Gastrocnemius medialis (tissue), 4 donors: ENCODE results near the gene SLC35G6. TPM values are rescaled to one million over a fixed set of nuclear protein-coding genes. Genes with fewer than 3 reads are reported as not detected.
A peak's percentile ranks its signal among the peaks of the same experiment; 100 is the strongest.

ENCODE experiments used
- ATAC-seq, 2 donors: fragments of 150-250 bp; one replicate each; pipeline ENCODE4 v1.9.1; 2016
- DNase-seq, 2 donors: peaks; one replicate each; pipeline ENCODE4 v3.0.0-alpha.2; 2019
- H3K27ac ChIP-seq, 4 donors: fragments of 200-600 bp; sonication (generic); 1 replicate in 1 of 4; 2 replicates in 3 of 4; pipeline ENCODE4 v1.5.1; 2016 to 2018; ENCODE audit warnings: mild to moderate bottlenecking in 2 of 4, moderate library complexity in 1 of 4
- H3K27me3 ChIP-seq, 3 donors: fragments of 200-600 bp; sonication (generic) in 2 of 3; 1 replicate in 1 of 3; 2 replicates in 2 of 3; pipeline versions ENCODE4 v1.5.1 to v1.6.0; 2016 to 2019; ENCODE audit warnings: mild to moderate bottlenecking in 1 of 3, moderate library complexity in 1 of 3
- H3K36me3 ChIP-seq, 2 donors: fragments of 200-600 bp; sonication (generic) in 1 of 2; one replicate each; pipeline ENCODE4 v1.5.1; 2017 to 2018
- H3K4me1 ChIP-seq, 2 donors: fragments of 200-600 bp; sonication (generic) in 1 of 2; one replicate each; pipeline ENCODE4 v1.5.1; 2016 to 2017; ENCODE audit warnings: mild to moderate bottlenecking in 2 of 2
- H3K4me3 ChIP-seq, 4 donors: fragments of 200-600 bp; sonication (generic) in 3 of 4; 1 replicate in 1 of 4; 2 replicates in 3 of 4; pipeline ENCODE4 v1.5.1; 2016 to 2019; ENCODE audit warnings: mild to moderate bottlenecking in 2 of 4
- H3K9me3 ChIP-seq, 3 donors: fragments of 200-600 bp; sonication (generic) in 2 of 3; 1 replicate in 1 of 3; 2 replicates in 2 of 3; pipeline ENCODE4 v1.5.1; 2016 to 2019
- CTCF ChIP-seq, 5 experiments: fragments of 450-650 bp in 3 of 5; fragments of 200-600 bp in 2 of 5; sonication (generic) in 2 of 5; IDR thresholded peaks in 4 of 5; conservative IDR thresholded peaks in 1 of 5; 1 replicate in 4 of 5; 2 replicates in 1 of 5; pipeline ENCODE4 v1.5.1; 2016 to 2019; ENCODE audit warnings: antibody characterized with exemption in 5 of 5, mild to moderate bottlenecking in 3 of 5, moderate library complexity in 3 of 5
- POLR2A ChIP-seq, 2 donors: fragments of 450-650 bp; IDR thresholded peaks; one replicate each; pipeline ENCODE4 v1.6.1; 2017; ENCODE audit warnings: antibody characterized with exemption in 2 of 2, mild to moderate bottlenecking in 2 of 2, moderate library complexity in 2 of 2
- in situ Hi-C, 4 donors: fragments of 200-750 bp; cut with MboI; loops; one replicate each; pipeline versions ENCODE4 v1.15.0 to v1.8.0; 2017; ENCODE audit warnings: low sequenced_read_pairs in 4 of 4
- intact Hi-C: fragments of 100-400 bp; cut with DNase I; formaldehyde crosslinking; loops from one replicate; pipeline ENCODE4 v1.15.1; 2023; ENCODE audit warnings: low total_unique reads
- total RNA-seq, 4 donors: library from RNA; depleted of rRNA; stranded (reverse); fragments of >200 nt; gene quantifications; one replicate each; pipeline versions ENCODE4 v1.1.0 to v1.2.3, GENCODE V29; 2016

The SLC35G6 gene
- total RNA-seq, 4 donors from 2014 or later = not detected

- H3K36me3 ChIP-seq = peaks cover 0 to 35% of the 10 kb centered on the region in 2 donors
- DNase-seq (no peak), ATAC-seq (no peak)
- TF ChIP-seq CTCF (IDR thresholded peaks at IDR 0.05 in 4 of 5, conservative IDR thresholded peaks at IDR 0.05 in 1 of 5) = no peak
- TF ChIP-seq POLR2A (IDR thresholded peaks at IDR 0.05) = no peak
- H3K4me3 ChIP-seq = no peak overlapping the region
- no peaks in the 10 kb centered on the region for H3K27me3 ChIP-seq
- intact Hi-C loops = loop anchor here (2.0 kb wide), 1 partner anchor 75 kb away; the partner anchor contains the start of gene SOX15
- no peaks in the 10 kb centered on the region for H3K4me1 ChIP-seq
- no peak overlapping the region for H3K27ac ChIP-seq
- in situ Hi-C loops = loop anchor here in 2 of 4 donors (25.0 kb wide), 2 partner anchors 154 to 171 kb away; partner anchors contain the start of genes TP53 (in 2 of the 2), WRAP53 (in 2 of the 2), KCTD11 (in 1 of the 2) and TMEM95 (in 1 of the 2)
- no peaks in the 10 kb centered on the region for H3K9me3 ChIP-seq
Observed at GRCh38 chr17:7515911-7516610, 34.8 kb downstream of the SLC35G6 start.

- ATAC-seq (no peak), DNase-seq (no peak)
- Histone ChIP-seq H3K4me1 (no peaks in the 10 kb centered on the region), H3K27me3 (no peaks in the 10 kb centered on the region), H3K9me3 (no peaks in the 10 kb centered on the region), H3K27ac (no peak overlapping the region), H3K4me3 (no peak overlapping the region), H3K36me3 (no peaks in the 10 kb centered on the region)
- TF ChIP-seq CTCF (IDR thresholded peaks at IDR 0.05 in 4 of 5, conservative IDR thresholded peaks at IDR 0.05 in 1 of 5) (peak in 2 of 5 experiments; percentile 39 to 47), POLR2A (IDR thresholded peaks at IDR 0.05) (no peak)
- in situ Hi-C loops (loop anchor here in 2 of 4 donors (25.0 kb wide), 2 partner anchors 161 to 164 kb away; partner anchors contain the start of genes TP53 (in 2 of the 2), WRAP53 (in 2 of the 2), KCTD11 (in 1 of the 2) and TMEM95 (in 1 of the 2)), intact Hi-C loops (no loop called here)
Observed at GRCh38 chr17:7523033-7523432, 41.8 kb downstream of the SLC35G6 start.

GRCh38 chr17:7528842-7529241, 47.6 kb downstream of the SLC35G6 start:
- no peaks in the 10 kb centered on the region for H3K36me3 ChIP-seq
- no peaks in the 10 kb centered on the region for H3K4me1 ChIP-seq
- in situ Hi-C loops = loop anchor here in 1 of 4 donors (25.0 kb wide), 1 partner anchor 167 kb away; the partner anchor contains the start of genes KCTD11 and TMEM95
- ATAC-seq = no peak
- no peak for TF ChIP-seq POLR2A (IDR thresholded peaks at IDR 0.05)
- TF ChIP-seq CTCF (IDR thresholded peaks at IDR 0.05 in 4 of 5, conservative IDR thresholded peaks at IDR 0.05 in 1 of 5) = no peak
- H3K27me3 ChIP-seq = no peaks in the 10 kb centered on the region
- DNase-seq = no peak
- H3K9me3 ChIP-seq = no peaks in the 10 kb centered on the region
- H3K27ac ChIP-seq = no peak overlapping the region
- no peak overlapping the region for H3K4me3 ChIP-seq
- intact Hi-C loops = no loop called here

GRCh38 chr17:7530023-7530900, 49.0 kb downstream of the SLC35G6 start:
- no peak overlapping the region for H3K27ac ChIP-seq
- no peaks in the 10 kb centered on the region for H3K9me3 ChIP-seq
- no peak for TF ChIP-seq POLR2A (IDR thresholded peaks at IDR 0.05)
- TF ChIP-seq CTCF (IDR thresholded peaks at IDR 0.05 in 4 of 5, conservative IDR thresholded peaks at IDR 0.05 in 1 of 5) = no peak
- intact Hi-C loops = no loop called here
- ATAC-seq (no peak), DNase-seq (no peak)
- H3K4me1 ChIP-seq = no peaks in the 10 kb centered on the region
- in situ Hi-C loops = loop anchor here in 1 of 4 donors (25.0 kb wide), 1 partner anchor 168 kb away; the partner anchor contains the start of genes KCTD11 and TMEM95
- no peaks in the 10 kb centered on the region for H3K27me3 ChIP-seq
- H3K36me3 ChIP-seq = no peaks in the 10 kb centered on the region
- H3K4me3 ChIP-seq = no peak overlapping the region

Other genes with a start within 250 kb of the SLC35G6 start
- 10 to 100 TPM; 15.5 to 22.6 (median 20.5) TPM for gene DVL2, start 246.9 kb upstream of the SLC35G6 start, total RNA-seq
- 10 to 100 TPM; 16.9 to 31.8 (median 24.1) TPM for gene PHF23, start 242.0 kb upstream of the SLC35G6 start, total RNA-seq
- gene GABARAP, start 239.0 kb upstream of the SLC35G6 start, total RNA-seq = 100 to 1,000 TPM; 207 to 626 (median 258) TPM
- 100 to 1,000 TPM in 3 of 4 donors, 10 to 100 TPM in 1; 71.5 to 150 (median 111) TPM for gene CTDNEP1, start 229.7 kb upstream of the SLC35G6 start, total RNA-seq
- gene ELP5, start 229.2 kb upstream of the SLC35G6 start, total RNA-seq = 10 to 100 TPM; 13.3 to 52.7 (median 26.7) TPM
- 1 to 10 TPM in 1 of 4 donors, under 1 TPM in 1, not detected in 2; 0.46 to 5.1 TPM for gene CLDN7, start 219.0 kb upstream of the SLC35G6 start, total RNA-seq
- 100 to 1,000 TPM; 148 to 310 (median 227) TPM for gene SLC2A4, start 199.7 kb upstream of the SLC35G6 start, total RNA-seq
- gene YBX2, start 186.8 kb upstream of the SLC35G6 start, total RNA-seq = 1 to 10 TPM in 1 of 4 donors, under 1 TPM in 2, not detected in 1; 0.42 to 2.2 (median 0.46) TPM
- gene EIF5A, start 173.8 kb upstream of the SLC35G6 start, total RNA-seq = 100 to 1,000 TPM; 115 to 384 (median 273) TPM
- gene GPS2, start 166.1 kb upstream of the SLC35G6 start, total RNA-seq = 100 to 1,000 TPM; 135 to 240 (median 169) TPM
- gene NEURL4, start 152.1 kb upstream of the SLC35G6 start, total RNA-seq = 10 to 100 TPM; 21.8 to 26.7 (median 23.5) TPM
- 10 to 100 TPM in 1 of 4 donors, 1 to 10 TPM in 1, under 1 TPM in 2; 0.22 to 16.3 (median 1.7) TPM for gene ACAP1, start 144.9 kb upstream of the SLC35G6 start, total RNA-seq
- 1 to 10 TPM; 3.6 to 7.0 (median 4.6) TPM for gene KCTD11, start 129.3 kb upstream of the SLC35G6 start, total RNA-seq
- not detected for gene TMEM95, start 126.3 kb upstream of the SLC35G6 start, total RNA-seq
- gene TNK1, start 100.4 kb upstream of the SLC35G6 start, total RNA-seq = 1 to 10 TPM in 1 of 4 donors, under 1 TPM in 1, not detected in 2; 0.13 to 2.2 TPM
- 10 to 100 TPM in 3 of 4 donors, 1 to 10 TPM in 1; 8.9 to 20.3 (median 14.4) TPM for gene PLSCR3, start 86.9 kb upstream of the SLC35G6 start, total RNA-seq
- gene TMEM256, start 77.3 kb upstream of the SLC35G6 start, total RNA-seq = 10 to 100 TPM; 28.9 to 65.6 (median 50.2) TPM
- 1 to 10 TPM; 4.2 to 6.6 (median 4.4) TPM for gene NLGN2, start 73.6 kb upstream of the SLC35G6 start, total RNA-seq
- not detected for gene SPEM1, start 61.1 kb upstream of the SLC35G6 start, total RNA-seq
- gene SPEM2, start 55.8 kb upstream of the SLC35G6 start, total RNA-seq = not detected
- not detected for gene SPEM3, start 52.6 kb upstream of the SLC35G6 start, total RNA-seq
- 1 to 10 TPM in 3 of 4 donors, under 1 TPM in 1; 0.92 to 3.9 (median 2.3) TPM for gene TMEM102, start 46.0 kb upstream of the SLC35G6 start, total RNA-seq
- 1 to 10 TPM; 1.2 to 7.4 (median 4.1) TPM for gene FGF11, start 41.9 kb upstream of the SLC35G6 start, total RNA-seq
- gene CHRNB1, start 36.4 kb upstream of the SLC35G6 start, total RNA-seq = 100 to 1,000 TPM in 2 of 4 donors, 10 to 100 TPM in 2; 82.3 to 202 (median 101) TPM
- 10 to 100 TPM; 24.2 to 43.1 (median 31.2) TPM for gene ZBTB4, start 1.8 kb upstream of the SLC35G6 start, total RNA-seq
- 10 to 100 TPM; 20.3 to 56.9 (median 39.3) TPM for gene POLR2A, start 2.9 kb downstream of the SLC35G6 start, total RNA-seq
- gene TNFSF12, start 67.6 kb downstream of the SLC35G6 start, total RNA-seq = 10 to 100 TPM in 3 of 4 donors, 1 to 10 TPM in 1; 7.9 to 26.1 (median 16.9) TPM
- 1 to 10 TPM; 2.8 to 8.4 (median 5.0) TPM for gene TNFSF13, start 77.3 kb downstream of the SLC35G6 start, total RNA-seq
- gene SENP3, start 80.5 kb downstream of the SLC35G6 start, total RNA-seq = 10 to 100 TPM; 63.6 to 71.5 (median 68.8) TPM
- gene CD68, start 98.2 kb downstream of the SLC35G6 start, total RNA-seq = 10 to 100 TPM; 10.1 to 66.5 (median 20.3) TPM
- 100 to 1,000 TPM in 2 of 4 donors, 10 to 100 TPM in 2; 55.9 to 157 (median 101) TPM for gene MPDU1, start 102.4 kb downstream of the SLC35G6 start, total RNA-seq
- gene SOX15, start 108.6 kb downstream of the SLC35G6 start, total RNA-seq = 1 to 10 TPM in 2 of 4 donors, under 1 TPM in 1, not detected in 1; 0.66 to 1.3 (median 1.1) TPM
- 100 to 1,000 TPM; 100 to 174 (median 140) TPM for gene FXR2, start 133.5 kb downstream of the SLC35G6 start, total RNA-seq
- gene SAT2, start 146.4 kb downstream of the SLC35G6 start, total RNA-seq = 10 to 100 TPM; 38.4 to 79.4 (median 60.4) TPM
- gene SHBG, start 148.7 kb downstream of the SLC35G6 start, total RNA-seq = not detected
- gene ATP1B2, start 169.5 kb downstream of the SLC35G6 start, total RNA-seq = under 1 TPM; 0.10 to 0.81 (median 0.21) TPM
- gene TP53, start 206.0 kb downstream of the SLC35G6 start, total RNA-seq = 10 to 100 TPM; 14.1 to 17.0 (median 15.4) TPM
- 1 to 10 TPM; 2.6 to 5.8 (median 3.7) TPM for gene WRAP53, start 207.0 kb downstream of the SLC35G6 start, total RNA-seq
- under 1 TPM in 3 of 4 donors, not detected in 1; 0.13 to 0.46 (median 0.31) TPM for gene EFNB3, start 223.8 kb downstream of the SLC35G6 start, total RNA-seq
- gene DNAH2, start 236.3 kb downstream of the SLC35G6 start, total RNA-seq = not detected